Activated B cell treated with CpG ODN at 0.5 μM for 24 hours (primary cell): ENCODE data around the gene CASQ2. TPM values are rescaled to one million over a fixed set of nuclear protein-coding genes. Genes with fewer than 3 reads are reported as not detected.

ENCODE experiments used
- ATAC-seq: fragments of 200-7000 bp; cut with Tn5 transposase; one replicate; pipeline ENCODE4 v1.10.0; 2021; ENCODE audit warnings: low read depth, mild to moderate bottlenecking, moderate library complexity
- CTCF ChIA-PET: fragments of 350-600 bp; sonication (Branson Sonifier 250); formaldehyde crosslinking; loops from one replicate; lab custom pipeline; 2021; ENCODE audit warnings: antibody characterized with exemption; lab: Charles Lee
- POLR2A ChIA-PET: fragments of 350-600 bp; sonication (Branson Sonifier 250); formaldehyde crosslinking; loops from one replicate; lab custom pipeline; 2021; ENCODE audit warnings: antibody characterized with exemption; lab: Charles Lee
- DNase-seq: peaks from one replicate; pipeline ENCODE4 v3.0.0; 2022
- H3K27ac Mint-ChIP-seq: one replicate; pipeline ENCODE4 v1.8.0; 2020; ENCODE audit warnings: mixed read lengths
- H3K27me3 Mint-ChIP-seq: one replicate; pipeline ENCODE4 v1.8.0; 2021; ENCODE audit warnings: mixed read lengths
- H3K36me3 Mint-ChIP-seq: one replicate; pipeline ENCODE4 v1.8.0; 2021; ENCODE audit warnings: low read depth, mixed read lengths
- H3K4me1 Mint-ChIP-seq: one replicate; pipeline ENCODE4 v1.8.0; 2021; ENCODE audit warnings: mixed read lengths
- H3K4me3 Mint-ChIP-seq: one replicate; pipeline ENCODE4 v1.8.0; 2020; ENCODE audit warnings: mild to moderate bottlenecking, mixed read lengths
- H3K9me3 Mint-ChIP-seq: one replicate; pipeline ENCODE4 v1.8.0; 2020; ENCODE audit warnings: mixed read lengths
- CTCF ChIP-seq: fragments of 200-600 bp; IDR thresholded peaks from one replicate; pipeline ENCODE4 v1.8.0; 2022; ENCODE audit warnings: antibody characterized with exemption, mild to moderate bottlenecking
- intact Hi-C: fragments of 100-400 bp; cut with micrococcal nuclease; formaldehyde crosslinking; loops from one replicate; pipeline ENCODE4 v1.15.1; 2024
- total RNA-seq: library from RNA; stranded (reverse); gene quantifications from 2 replicates; pipeline ENCODE4 v1.2.3, GENCODE V29; 2022

The CASQ2 gene
- total RNA-seq, 1 donor from 2014 or later: not detected

DNA sequence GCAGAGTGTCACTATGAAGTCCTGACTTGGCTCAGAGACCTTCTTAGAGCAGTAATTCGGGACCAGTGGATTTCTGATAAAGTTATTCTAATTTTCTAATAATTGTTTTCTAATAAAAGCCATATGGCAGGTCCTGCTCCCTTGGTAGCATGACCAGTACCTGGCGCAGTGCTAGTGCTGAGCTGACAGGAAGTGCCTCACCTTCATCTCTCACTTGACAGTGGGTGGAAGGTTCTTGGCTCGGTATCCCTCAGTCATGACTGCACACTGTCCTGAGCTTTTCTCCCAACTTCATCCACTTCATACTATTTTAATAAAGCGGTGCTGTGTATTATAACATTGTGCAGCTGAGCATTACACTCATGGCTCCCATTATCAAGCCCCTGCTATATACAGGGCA lies 112.6 kb downstream of the CASQ2 start:
- CTCF ChIA-PET: no interaction called here
- TF ChIP-seq CTCF: no peak
- intact Hi-C loops: no loop called here

GRCh38 chr1:115655306-115655663 lies 113.2 kb downstream of the CASQ2 start:
- H3K36me3 Mint-ChIP-seq: no peaks in the 10 kb centered on the region
- no peak overlapping the region for H3K27ac Mint-ChIP-seq
- intact Hi-C loops: no loop called here
- no peak for TF ChIP-seq CTCF
- no peak for ATAC-seq
- H3K27me3 Mint-ChIP-seq: no peaks in the 10 kb centered on the region
- H3K9me3 Mint-ChIP-seq: no peaks in the 10 kb centered on the region
- ChIA-PET POLR2A (no interaction called here), CTCF (no interaction called here)
- DNase-seq: no peak
- H3K4me3 Mint-ChIP-seq: no peak overlapping the region
- no peaks in the 10 kb centered on the region for H3K4me1 Mint-ChIP-seq

More for the DNA sequence above, 112.6 kb downstream of the CASQ2 start:
- Mint-ChIP-seq H3K27me3 (no peaks in the 10 kb centered on the region), H3K9me3 (no peaks in the 10 kb centered on the region), H3K36me3 (no peaks in the 10 kb centered on the region), H3K4me3 (no peak overlapping the region), H3K4me1 (no peaks in the 10 kb centered on the region), H3K27ac (no peak overlapping the region)
- no peak for DNase-seq
- no peak for ATAC-seq
- POLR2A ChIA-PET: no interaction called here

GRCh38 chr1:115654663-115655305 lies 113.7 kb downstream of the CASQ2 start:
- no peaks in the 10 kb centered on the region for H3K4me1 Mint-ChIP-seq
- no peaks in the 10 kb centered on the region for H3K27me3 Mint-ChIP-seq
- TF ChIP-seq CTCF: no peak
- no peak for ATAC-seq
- H3K27ac Mint-ChIP-seq: no peak overlapping the region
- H3K9me3 Mint-ChIP-seq: no peaks in the 10 kb centered on the region
- H3K4me3 Mint-ChIP-seq: no peak overlapping the region
- no peaks in the 10 kb centered on the region for H3K36me3 Mint-ChIP-seq
- DNase-seq: no peak
- CTCF ChIA-PET: no interaction called here
- intact Hi-C loops: no loop called here
- POLR2A ChIA-PET: no interaction called here

DNA sequence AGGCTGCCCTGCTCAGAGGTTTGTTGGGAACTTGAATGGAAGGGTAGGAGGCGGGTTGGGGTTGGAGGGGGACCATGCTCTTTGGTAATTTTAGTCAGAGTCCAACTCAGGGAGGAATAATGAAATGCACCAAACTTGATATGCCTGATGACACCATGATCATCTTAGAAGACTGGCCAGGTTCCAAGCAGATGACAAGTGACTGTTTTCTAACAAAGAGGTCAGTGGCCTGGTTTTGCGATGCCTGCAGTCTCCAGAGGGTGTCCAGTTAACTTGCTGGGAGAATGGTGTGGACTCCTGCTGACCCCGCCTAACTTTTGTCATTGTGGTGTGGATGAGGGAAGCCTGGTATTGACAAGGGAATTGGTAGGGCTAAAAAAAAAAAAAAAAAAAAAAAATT lies 114.4 kb downstream of the CASQ2 start:
- no peaks in the 10 kb centered on the region for H3K27me3 Mint-ChIP-seq
- no peak for ATAC-seq
- ChIA-PET POLR2A (no interaction called here), CTCF (no interaction called here)
- H3K4me3 Mint-ChIP-seq: no peak overlapping the region
- intact Hi-C loops: no loop called here
- H3K4me1 Mint-ChIP-seq: no peaks in the 10 kb centered on the region
- no peak for DNase-seq
- no peaks in the 10 kb centered on the region for H3K36me3 Mint-ChIP-seq
- no peak overlapping the region for H3K27ac Mint-ChIP-seq
- H3K9me3 Mint-ChIP-seq: no peaks in the 10 kb centered on the region
- no peak for TF ChIP-seq CTCF

DNA sequence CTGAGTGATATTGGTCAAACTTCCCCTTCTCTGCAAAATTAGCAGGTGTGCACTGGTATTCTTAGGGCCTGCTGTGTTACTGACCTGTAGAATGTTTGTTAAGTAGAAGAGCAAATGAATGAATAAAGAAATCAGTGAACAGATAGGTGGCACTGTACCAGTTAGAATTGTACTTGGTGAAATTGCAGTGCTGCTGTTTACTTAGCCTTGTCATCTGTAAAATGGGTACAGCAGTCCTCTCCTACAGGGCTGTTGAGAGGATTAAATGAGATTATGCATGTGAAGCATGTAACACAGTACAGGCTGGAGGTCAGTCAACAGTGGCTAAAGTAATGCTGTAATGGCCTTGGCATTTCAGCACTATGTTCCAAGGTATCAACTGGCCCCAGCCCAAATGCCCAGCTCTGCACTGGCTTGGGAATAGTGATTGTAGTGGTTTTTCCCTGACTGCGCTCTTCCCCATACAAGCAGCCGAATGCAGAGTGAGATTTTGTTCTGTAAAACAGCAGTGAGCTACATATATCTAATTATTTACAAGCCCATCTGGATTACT lies 116.2 kb downstream of the CASQ2 start:
- H3K4me3 Mint-ChIP-seq: no peak overlapping the region
- H3K36me3 Mint-ChIP-seq: no peaks in the 10 kb centered on the region
- CTCF ChIA-PET: no interaction called here
- intact Hi-C loops: no loop called here
- no peak for ATAC-seq
- no peak for TF ChIP-seq CTCF
- H3K27ac Mint-ChIP-seq: no peak overlapping the region
- no peaks in the 10 kb centered on the region for H3K27me3 Mint-ChIP-seq
- POLR2A ChIA-PET: no interaction called here
- no peaks in the 10 kb centered on the region for H3K9me3 Mint-ChIP-seq
- DNase-seq: no peak
- no peaks in the 10 kb centered on the region for H3K4me1 Mint-ChIP-seq
